Hepatocyte (in vitro differentiated cells): ENCODE results near the gene ZNF766. TPM values are rescaled to one million over a fixed set of nuclear protein-coding genes. Genes with fewer than 3 reads are reported as not detected.
A peak's percentile ranks its signal among the peaks of the same experiment; 100 is the strongest.

Source experiments
- DNase-seq: peaks from one replicate; pipeline ENCODE4 v3.0.0-alpha.2; 2016; ENCODE audit warnings: low spot score
- H2AFZ ChIP-seq: fragments of 200-600 bp; sonication (generic); 2 replicates; pipeline ENCODE4 v1.6.0; 2016; ENCODE audit warnings: antibody characterized with exemption, mild to moderate bottlenecking
- H3K27ac ChIP-seq: fragments of 200-600 bp; sonication (generic); 2 replicates; pipeline ENCODE4 v1.5.1; 2016; ENCODE audit warnings: mild to moderate bottlenecking
- H3K27me3 ChIP-seq: fragments of 200-600 bp; sonication (generic); 2 replicates; pipeline ENCODE4 v1.6.1; 2016
- H3K36me3 ChIP-seq: fragments of 200-600 bp; sonication (generic); replicated peaks from 2 replicates; pipeline ENCODE4 v1.5.1; 2016; ENCODE audit warnings: low read depth; ENCODE audit not compliant: insufficient read depth
- H3K4me1 ChIP-seq: fragments of 200-600 bp; sonication (generic); 2 replicates; pipeline ENCODE4 v1.5.1; 2016; ENCODE audit warnings: mild to moderate bottlenecking, moderate library complexity; ENCODE audit not compliant: insufficient read depth
- H3K4me2 ChIP-seq: fragments of 200-600 bp; sonication (generic); 2 replicates; pipeline ENCODE4 v1.6.0; 2016
- H3K4me3 ChIP-seq: fragments of 200-600 bp; sonication (generic); 2 replicates; pipeline ENCODE4 v1.5.1; 2016; ENCODE audit warnings: mild to moderate bottlenecking
- H3K79me2 ChIP-seq: fragments of 200-600 bp; sonication (generic); 2 replicates; pipeline ENCODE4 v1.6.0; 2017; ENCODE audit warnings: mild to moderate bottlenecking
- H3K9me2 ChIP-seq: fragments of 200-600 bp; sonication (generic); replicated peaks from 2 replicates; pipeline ENCODE4 v1.6.0; 2017; ENCODE audit warnings: mild to moderate bottlenecking; ENCODE audit not compliant: insufficient read depth
- H3K9me3 ChIP-seq: fragments of 200-600 bp; sonication (generic); 2 replicates; pipeline ENCODE4 v1.5.1; 2016; ENCODE audit warnings: low read depth, mild to moderate bottlenecking
- H4K20me1 ChIP-seq: fragments of 200-600 bp; sonication (generic); 2 replicates; pipeline ENCODE4 v1.6.0; 2016; ENCODE audit warnings: mild to moderate bottlenecking; ENCODE audit not compliant: insufficient read depth, poor library complexity, severe bottlenecking
- EZH2 ChIP-seq: fragments of 200-600 bp; sonication (generic); IDR thresholded peaks from 2 replicates; pipeline ENCODE4 v1.6.1; 2016; ENCODE audit warnings: antibody characterized with exemption, mild to moderate bottlenecking, borderline replicate concordance
- EZH2phosphoT487 ChIP-seq: fragments of 200-600 bp; sonication (generic); IDR thresholded peaks from one replicate; pipeline ENCODE4 v1.6.1; 2018; ENCODE audit warnings: antibody characterized with exemption, mild to moderate bottlenecking, low read depth, moderate library complexity; ENCODE audit not compliant: unreplicated experiment, severe bottlenecking
- WGBS: methylation state at CpG from one replicate; pipeline ENCODE4 v1.1.6; 2016; ENCODE audit warnings: low lambda C conversion rate; ENCODE audit errors: missing lambda C conversion rate; 5-methylcytosine and 5-hydroxymethylcytosine counted together
- microRNA counts: library from miRNA; unstranded; fragments of <30 nt; microRNA quantifications from one replicate; lab custom pipeline; 2017
- microRNA-seq: library from miRNA; unstranded; fragments of <30 nt; microRNA quantifications from one replicate; pipeline ENCODE4, GENCODE V29; 2017
- polyA plus RNA-seq: library from polyadenylated mRNA; unstranded; fragments of >200 nt; fragmentation: Nextera tagmentation; extraction: Ambion mirVana; gene quantifications from 2 replicates; pipeline ENCODE4 v1.2.1, GENCODE V29; 2016
- small RNA-seq: library from RNA; depleted of rRNA; stranded (forward); fragments of <200 nt; gene quantifications from one replicate; pipeline ENCODE3, GENCODE V24; 2014
- total RNA-seq: library from RNA; depleted of rRNA; stranded (reverse); fragments of >200 nt; gene quantifications from 2 replicates; pipeline ENCODE4 v1.2.3, GENCODE V29; 2014
- TF ChIP-seq, protein P1 (sequence below): fragments of 200-600 bp; sonication (generic); IDR thresholded peaks from 2 replicates; pipeline ENCODE4 v1.5.1; 2016; ENCODE audit warnings: antibody characterized with exemption, mild to moderate bottlenecking; ENCODE audit not compliant: poor library complexity

Gene ZNF766
- total and polyA plus RNA-seq, 2 experiments from 2014 or later: 11.4 to 11.6 TPM

- Histone ChIP-seq H3K79me2 (no peaks in the 10 kb centered on the region), H3K36me3 (no peaks in the 10 kb centered on the region), H3K9me3 (peaks cover 3% of the 10 kb centered on the region), H3K4me2 (no peak overlapping the region), H3K27me3 (no peaks in the 10 kb centered on the region), H4K20me1 (no peaks in the 10 kb centered on the region), H3K9me2 (no peaks in the 10 kb centered on the region), H3K27ac (no peak overlapping the region), H2AFZ (no peak overlapping the region), H3K4me1 (no peaks in the 10 kb centered on the region), H3K4me3 (no peak overlapping the region)
- peak; percentile 75 for DNase-seq
- 23% methylated on average over 8 of the region's 8 CpGs for WGBS
- TF ChIP-seq EZH2phosphoT487: no peak
- TF ChIP-seq, protein P1, sequence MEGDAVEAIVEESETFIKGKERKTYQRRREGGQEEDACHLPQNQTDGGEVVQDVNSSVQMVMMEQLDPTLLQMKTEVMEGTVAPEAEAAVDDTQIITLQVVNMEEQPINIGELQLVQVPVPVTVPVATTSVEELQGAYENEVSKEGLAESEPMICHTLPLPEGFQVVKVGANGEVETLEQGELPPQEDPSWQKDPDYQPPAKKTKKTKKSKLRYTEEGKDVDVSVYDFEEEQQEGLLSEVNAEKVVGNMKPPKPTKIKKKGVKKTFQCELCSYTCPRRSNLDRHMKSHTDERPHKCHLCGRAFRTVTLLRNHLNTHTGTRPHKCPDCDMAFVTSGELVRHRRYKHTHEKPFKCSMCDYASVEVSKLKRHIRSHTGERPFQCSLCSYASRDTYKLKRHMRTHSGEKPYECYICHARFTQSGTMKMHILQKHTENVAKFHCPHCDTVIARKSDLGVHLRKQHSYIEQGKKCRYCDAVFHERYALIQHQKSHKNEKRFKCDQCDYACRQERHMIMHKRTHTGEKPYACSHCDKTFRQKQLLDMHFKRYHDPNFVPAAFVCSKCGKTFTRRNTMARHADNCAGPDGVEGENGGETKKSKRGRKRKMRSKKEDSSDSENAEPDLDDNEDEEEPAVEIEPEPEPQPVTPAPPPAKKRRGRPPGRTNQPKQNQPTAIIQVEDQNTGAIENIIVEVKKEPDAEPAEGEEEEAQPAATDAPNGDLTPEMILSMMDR: peak; percentile 49
These were observed 74.2 kb downstream of the ZNF766 start for GRCh38 chr19:52343548-52343947.

- Histone ChIP-seq H3K4me2 (no peak overlapping the region), H3K9me2 (no peaks in the 10 kb centered on the region), H3K4me1 (no peaks in the 10 kb centered on the region), H3K36me3 (no peaks in the 10 kb centered on the region), H3K4me3 (no peak overlapping the region), H3K9me3 (peaks cover 3% of the 10 kb centered on the region), H3K27me3 (no peaks in the 10 kb centered on the region), H2AFZ (no peak overlapping the region), H4K20me1 (no peaks in the 10 kb centered on the region), H3K27ac (no peak overlapping the region), H3K79me2 (no peaks in the 10 kb centered on the region)
- 94% methylated on average over 6 of the region's 6 CpGs for WGBS
- TF ChIP-seq EZH2 (no peak), EZH2phosphoT487 (no peak)
- TF ChIP-seq, protein P1: no peak
- DNase-seq: no peak
These were observed 75.8 kb downstream of the ZNF766 start for GRCh38 chr19:52345162-52345561.

MicroRNA genes within 50 kb of the gene (microRNA counts, 767-probe panel; counts per million panel counts)
- not detected for microRNA hsa-miR-643 (lab: Ali Mortazavi, UCI)

Small RNA genes lying within 50 kb of the gene (microRNA-seq; reads per million reads assigned to microRNA genes)
- gene MIR643 (3.6 reads per million), gene MIR6801 (not detected)

Small RNA genes lying within 50 kb of the gene (small RNA-seq; reads per million reads assigned to genes)
- gene MIR643 (0.25 reads per million), gene MIR6801 (not detected), gene RF00019 (not detected)

Other genes starting within 250 kb of the ZNF766 start
- gene ZNF614, start 241.2 kb upstream of the ZNF766 start, total RNA-seq: 10.7 and 10.8 TPM in 2 replicates
- 4.2 and 5.5 TPM in 2 replicates for gene ZNF614, start 241.2 kb upstream of the ZNF766 start, polyA plus RNA-seq
- gene ZNF432, start 220.7 kb upstream of the ZNF766 start, total RNA-seq: 7.4 and 10.1 TPM in 2 replicates
- 3.4 and 4.8 TPM in 2 replicates for gene ZNF432, start 220.7 kb upstream of the ZNF766 start, polyA plus RNA-seq
- gene ZNF841, start 173.8 kb upstream of the ZNF766 start, total RNA-seq: 21.8 and 22.7 TPM in 2 replicates
- 4.1 and 5.2 TPM in 2 replicates for gene ZNF841, start 173.8 kb upstream of the ZNF766 start, polyA plus RNA-seq
- gene ZNF616, start 129.6 kb upstream of the ZNF766 start, total RNA-seq: 9.1 and 10.7 TPM in 2 replicates
- gene ZNF616, start 129.6 kb upstream of the ZNF766 start, polyA plus RNA-seq: 4.6 and 7.8 TPM in 2 replicates
- 4.3 and 9.4 TPM in 2 replicates for gene ZNF836, start 98.0 kb upstream of the ZNF766 start, total RNA-seq
- 2.9 and 4.4 TPM in 2 replicates for gene ZNF836, start 98.0 kb upstream of the ZNF766 start, polyA plus RNA-seq
- gene PPP2R1A, start 79.5 kb upstream of the ZNF766 start, total RNA-seq: 171 and 181 TPM in 2 replicates
- 283 and 304 TPM in 2 replicates for gene PPP2R1A, start 79.5 kb upstream of the ZNF766 start, polyA plus RNA-seq
- gene ZNF480, start 27.6 kb downstream of the ZNF766 start, total RNA-seq: 8.7 and 10.5 TPM in 2 replicates
- 16.1 and 17.9 TPM in 2 replicates for gene ZNF480, start 27.6 kb downstream of the ZNF766 start, polyA plus RNA-seq
- gene ZNF610, start 66.7 kb downstream of the ZNF766 start, total RNA-seq: 4.1 and 5.7 TPM in 2 replicates
- gene ZNF610, start 66.7 kb downstream of the ZNF766 start, polyA plus RNA-seq: 4.7 and 5.3 TPM in 2 replicates
- gene ZNF880, start 100.3 kb downstream of the ZNF766 start, total RNA-seq: 24.9 and 30.7 TPM in 2 replicates
- gene ZNF880, start 100.3 kb downstream of the ZNF766 start, polyA plus RNA-seq: 28.7 and 36.9 TPM in 2 replicates
- 17.9 and 22.2 TPM in 2 replicates for gene ZNF528, start 128.3 kb downstream of the ZNF766 start, total RNA-seq
- gene ZNF528, start 128.3 kb downstream of the ZNF766 start, polyA plus RNA-seq: 12.4 and 17.0 TPM in 2 replicates
- gene ZNF534, start 159.6 kb downstream of the ZNF766 start, total RNA-seq: 0.57 TPM in 1 of 2 replicates, not detected in the other
- gene ZNF534, start 159.6 kb downstream of the ZNF766 start, polyA plus RNA-seq: not detected in 2 replicates
- 0.16 and 0.97 TPM in 2 replicates for gene ZNF578, start 184.0 kb downstream of the ZNF766 start, total RNA-seq
- 0.12 and 0.16 TPM in 2 replicates for gene ZNF578, start 184.0 kb downstream of the ZNF766 start, polyA plus RNA-seq